Measurements from ENCODE around the gene BRWD1.
A peak's percentile ranks its signal among the peaks of the same experiment; 100 is the strongest.

The BRWD1 gene

GRCh38 chr21:39137248-39138178 is 175.9 kb downstream of the BRWD1 start:
- no peak for DNase-seq (ENCODE audit: extremely low read depth in 1 of 2, low read depth in 1 of 2)

GRCh38 chr21:39136711-39137110 is 176.7 kb downstream of the BRWD1 start:
- DNase-seq (ENCODE audit: extremely low read depth in 1 of 2, low read depth in 1 of 2): no peak

GRCh38 chr21:39136138-39136537 is 177.3 kb downstream of the BRWD1 start:
- peak in 1 of 2 donors; percentile 2 for DNase-seq (ENCODE audit: extremely low read depth in 1 of 2, low read depth in 1 of 2)

- DNase-seq (ENCODE audit: extremely low read depth in 1 of 2, low read depth in 1 of 2): no peak
Observed at GRCh38 chr21:39134288-39134810, 179.1 kb downstream of the BRWD1 start.

Measured in stimulated activated CD8-positive, alpha-beta memory T cell treated with anti-CD3 and anti-CD28 coated beads, Interleukin-7, amount 100 ng/mL, for 48 hours (primary cell).